HL-60 (cell line): ENCODE results near the gene GSTO2.

Source experiments
- GABPA ChIP-seq: IDR thresholded peaks from 2 replicates; pipeline ENCODE4 v1.6.1; 2012; ENCODE audit warnings: low read depth
- TF ChIP-seq, protein P1 (sequence below): IDR thresholded peaks from one replicate; pipeline ENCODE4 v1.5.1; 2011; ENCODE audit warnings: low read length, control low read depth, inconsistent platforms; ENCODE audit not compliant: insufficient read depth

DNA sequence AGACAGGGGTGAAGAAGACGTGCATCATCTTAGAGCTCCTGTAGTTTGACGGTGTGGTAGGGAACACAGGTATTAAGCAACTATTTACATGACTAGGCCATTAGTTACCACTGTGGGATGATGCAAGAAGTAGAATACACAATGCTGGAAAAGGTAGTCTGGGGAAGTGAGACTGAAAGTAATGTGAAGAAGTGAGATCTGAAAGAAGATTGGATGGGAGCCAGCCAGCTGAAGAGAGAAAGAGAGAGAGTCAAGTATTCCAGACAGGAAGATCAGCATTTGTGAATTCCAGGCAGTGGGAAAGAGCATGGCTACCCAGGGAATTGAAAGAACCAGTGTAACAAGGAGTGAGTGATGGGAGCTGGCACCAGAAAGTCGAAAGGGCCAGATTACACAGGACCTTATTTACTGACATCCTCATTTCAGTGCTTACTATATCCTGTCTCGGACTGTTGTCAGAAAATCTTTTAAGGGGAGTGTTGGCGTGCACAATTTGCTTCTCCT, 80.7 kb downstream of the GSTO2 start:
- TF ChIP-seq, protein P1, sequence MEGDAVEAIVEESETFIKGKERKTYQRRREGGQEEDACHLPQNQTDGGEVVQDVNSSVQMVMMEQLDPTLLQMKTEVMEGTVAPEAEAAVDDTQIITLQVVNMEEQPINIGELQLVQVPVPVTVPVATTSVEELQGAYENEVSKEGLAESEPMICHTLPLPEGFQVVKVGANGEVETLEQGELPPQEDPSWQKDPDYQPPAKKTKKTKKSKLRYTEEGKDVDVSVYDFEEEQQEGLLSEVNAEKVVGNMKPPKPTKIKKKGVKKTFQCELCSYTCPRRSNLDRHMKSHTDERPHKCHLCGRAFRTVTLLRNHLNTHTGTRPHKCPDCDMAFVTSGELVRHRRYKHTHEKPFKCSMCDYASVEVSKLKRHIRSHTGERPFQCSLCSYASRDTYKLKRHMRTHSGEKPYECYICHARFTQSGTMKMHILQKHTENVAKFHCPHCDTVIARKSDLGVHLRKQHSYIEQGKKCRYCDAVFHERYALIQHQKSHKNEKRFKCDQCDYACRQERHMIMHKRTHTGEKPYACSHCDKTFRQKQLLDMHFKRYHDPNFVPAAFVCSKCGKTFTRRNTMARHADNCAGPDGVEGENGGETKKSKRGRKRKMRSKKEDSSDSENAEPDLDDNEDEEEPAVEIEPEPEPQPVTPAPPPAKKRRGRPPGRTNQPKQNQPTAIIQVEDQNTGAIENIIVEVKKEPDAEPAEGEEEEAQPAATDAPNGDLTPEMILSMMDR, result no peak
- TF ChIP-seq GABPA, result no peak
